ENCODE data around the gene SLC35F6. TPM values are rescaled to one million over a fixed set of nuclear protein-coding genes. Genes with fewer than 3 reads are reported as not detected.
"Not testable (repeated sequence)": the region's sequence is repeated elsewhere in the genome, so short reads cannot be mapped to it uniquely, and the experiment has no call there.

The SLC35F6 gene
- total RNA-seq, 3 donors from 2014 or later: 32.8 to 57.3 (median 55.1) TPM

DNA sequence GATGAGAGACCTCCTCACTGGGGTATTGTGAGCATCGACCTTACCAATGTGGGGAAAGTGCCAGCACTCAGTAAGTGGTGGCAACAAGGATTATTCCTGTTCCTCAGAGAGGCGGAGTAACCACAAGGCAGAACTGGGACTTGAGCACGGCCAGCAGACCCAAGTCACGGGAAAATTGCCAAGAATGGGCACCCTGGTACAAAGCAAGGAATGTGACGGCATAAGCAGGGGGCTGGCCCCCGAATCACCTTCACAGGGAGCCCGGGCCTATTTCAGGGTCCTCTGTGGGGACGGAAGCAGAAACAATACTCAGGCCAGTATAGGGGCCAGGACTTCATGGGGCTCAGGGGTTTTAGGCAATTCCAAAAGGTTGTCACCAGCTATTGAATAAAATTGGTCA is 47.2 kb downstream of the SLC35F6 start:
- Histone ChIP-seq H3K4me1 (no peaks in the 10 kb centered on the region), H3K27me3 (peaks cover 0 to 20% of the 10 kb centered on the region in 2 donors), H3K4me3 (no peak overlapping the region), H3K36me3 (no peaks in the 10 kb centered on the region), H3K9me3 (no peaks in the 10 kb centered on the region), H3K27ac (no peak overlapping the region)
- DNase-seq (ENCODE audit: low spot score in 2 of 2): no peak
- no peak for TF ChIP-seq POLR2AphosphoS5 (IDR thresholded peaks at IDR 0.05)
- no peak for TF ChIP-seq CTCF (IDR thresholded peaks at IDR 0.05)
- TF ChIP-seq POLR2A (IDR thresholded peaks at IDR 0.05): no peak
- intact Hi-C loops (cut with DNase I; ENCODE audit: low total_unique reads): no loop called here

DNA sequence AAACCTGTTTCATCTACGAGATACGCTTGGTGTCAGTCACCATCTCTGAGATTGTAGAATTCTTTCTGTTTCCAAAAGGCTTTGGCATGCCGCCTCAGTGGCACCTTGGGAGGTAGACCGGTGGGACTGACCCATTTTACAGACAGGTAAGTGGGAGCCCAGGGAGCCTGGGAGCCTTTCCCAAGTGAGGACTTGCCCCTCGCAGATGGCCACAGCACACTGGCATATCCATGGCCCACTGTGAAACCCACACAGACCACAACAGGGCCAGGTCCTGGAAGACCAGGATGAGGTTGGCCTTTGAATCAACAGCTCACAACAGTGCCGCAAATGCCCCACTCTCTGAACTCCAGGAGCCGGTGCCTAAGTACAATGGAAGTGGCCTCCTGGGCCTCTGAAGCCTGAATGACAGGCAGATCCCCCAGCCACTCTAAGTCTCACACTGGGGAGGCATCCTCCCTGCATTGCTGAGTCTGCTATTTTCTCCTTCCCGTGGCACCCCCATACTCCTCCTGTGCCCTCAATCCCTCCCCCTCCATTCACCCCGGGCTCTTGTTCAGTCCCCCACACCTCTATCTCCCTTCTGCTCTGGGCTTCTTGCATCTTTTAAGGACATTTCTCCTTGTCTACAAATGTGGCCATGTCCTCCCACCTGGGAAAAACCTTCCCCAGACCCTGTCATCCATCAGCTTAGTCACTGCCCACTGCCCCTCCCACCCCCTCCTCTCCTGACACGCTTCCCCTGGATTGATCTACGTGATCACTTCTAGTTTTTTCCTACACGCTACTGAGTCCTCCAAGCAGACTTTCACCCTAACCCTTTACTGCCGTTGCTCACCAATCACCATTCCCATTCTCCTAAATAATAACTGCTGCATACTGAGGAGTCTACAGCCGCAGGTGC is 48.0 kb downstream of the SLC35F6 start:
- Histone ChIP-seq H3K4me1 (no peaks in the 10 kb centered on the region), H3K27ac (no peak overlapping the region), H3K27me3 (peaks cover 0 to 24% of the 10 kb centered on the region in 2 donors), H3K4me3 (no peak overlapping the region), H3K9me3 (no peaks in the 10 kb centered on the region), H3K36me3 (no peaks in the 10 kb centered on the region)
- intact Hi-C loops (cut with DNase I; ENCODE audit: low total_unique reads): no loop called here
- no peak for DNase-seq (ENCODE audit: low spot score in 2 of 2)
- TF ChIP-seq CTCF (IDR thresholded peaks at IDR 0.05): no peak

GRCh38 chr2:26812731-26813130 is 48.6 kb downstream of the SLC35F6 start:
- Histone ChIP-seq H3K27me3 (peaks cover 0 to 24% of the 10 kb centered on the region in 2 donors), H3K27ac (no peak overlapping the region), H3K4me3 (no peak overlapping the region), H3K4me1 (no peaks in the 10 kb centered on the region), H3K9me3 (no peaks in the 10 kb centered on the region), H3K36me3 (no peaks in the 10 kb centered on the region)
- intact Hi-C loops (cut with DNase I; ENCODE audit: low total_unique reads): no loop called here
- no peak for DNase-seq (ENCODE audit: low spot score in 2 of 2)
- TF ChIP-seq POLR2A (IDR thresholded peaks at IDR 0.05) (no peak), POLR2AphosphoS5 (IDR thresholded peaks at IDR 0.05) (no peak), CTCF (IDR thresholded peaks at IDR 0.05) (no peak)

GRCh38 chr2:26814072-26814765 is 50.1 kb downstream of the SLC35F6 start:
- not testable (repeated sequence) for H3K9me3 ChIP-seq; DNase-seq (ENCODE audit: low spot score in 2 of 2); H3K27ac ChIP-seq

GRCh38 chr2:26816893-26817292 is 52.8 kb downstream of the SLC35F6 start:
- H3K4me1 ChIP-seq: no peaks in the 10 kb centered on the region
- H3K36me3 ChIP-seq: no peaks in the 10 kb centered on the region
- intact Hi-C loops (cut with DNase I; ENCODE audit: low total_unique reads): no loop called here
- TF ChIP-seq POLR2A (IDR thresholded peaks at IDR 0.05): no peak
- TF ChIP-seq POLR2AphosphoS5 (IDR thresholded peaks at IDR 0.05): no peak
- TF ChIP-seq CTCF (IDR thresholded peaks at IDR 0.05): no peak
- H3K9me3 ChIP-seq: no peaks in the 10 kb centered on the region
- no peak overlapping the region for H3K4me3 ChIP-seq
- peaks cover 0 to 12% of the 10 kb centered on the region in 2 donors for H3K27me3 ChIP-seq
- DNase-seq (ENCODE audit: low spot score in 2 of 2): no peak
- no peak overlapping the region for H3K27ac ChIP-seq

More at GRCh38 chr2:26814072-26814765, 50.1 kb downstream of the SLC35F6 start:
- H3K4me1 ChIP-seq; H3K4me3 ChIP-seq; H3K36me3 ChIP-seq; intact Hi-C loops (cut with DNase I; ENCODE audit: low total_unique reads): not testable (repeated sequence)
- H3K27me3 ChIP-seq: peaks cover 0 to 24% of the 10 kb centered on the region in 2 donors

All from breast epithelium (tissue), 4 donors.